Activated CD4-positive, alpha-beta T cell treated with anti-CD3 and anti-CD28 coated beads, Interleukin-2, amount 50 U/mL, for 4 hours (primary cell): Measurements from ENCODE around the gene TBX1.

ENCODE experiments used
- DNase-seq, 2 experiments: peaks; one replicate each; pipeline ENCODE4 v3.0.0-alpha.2; 2020

The TBX1 gene

GRCh38 chr22:19760058-19760950 lies at the start of gene TBX1:
TSS of gene TBX1 (plus strand) at chr22:19760778. CDS start at chr22:19760844, 66 bp downstream.
- no peak for DNase-seq

GRCh38 chr22:19713245-19713644 lies 47.3 kb upstream of the TBX1 start:
- DNase-seq, result no peak

GRCh38 chr22:19713650-19714311 lies 46.8 kb upstream of the TBX1 start:
- DNase-seq, result no peak

- no peak for DNase-seq
These were observed 46.0 kb upstream of the TBX1 start, which contains the start of gene SEPTIN5 for GRCh38 chr22:19714312-19715187. TSS of gene SEPTIN5 (plus strand) at chr22:19714503. CDS start at chr22:19714589, 86 bp downstream.

GRCh38 chr22:19715188-19715930 lies 45.2 kb upstream of the TBX1 start:
- DNase-seq, result no peak

- no peak for DNase-seq
These were observed 44.3 kb upstream of the TBX1 start for GRCh38 chr22:19716041-19716828.

GRCh38 chr22:19716829-19717105 lies 43.8 kb upstream of the TBX1 start:
- DNase-seq, result no peak

GRCh38 chr22:19717181-19717580 lies 43.4 kb upstream of the TBX1 start:
- no peak for DNase-seq

- peak; percentile 70 to 72 for DNase-seq
These were observed 42.7 kb upstream of the TBX1 start for GRCh38 chr22:19717691-19718455.

GRCh38 chr22:19718456-19719049 lies 42.0 kb upstream of the TBX1 start:
- no peak for DNase-seq

- peak; percentile 23 to 26 for DNase-seq
These were observed 41.5 kb upstream of the TBX1 start for GRCh38 chr22:19719050-19719482.

- no peak for DNase-seq
These were observed 41.0 kb upstream of the TBX1 start for GRCh38 chr22:19719488-19720021.

- DNase-seq, result no peak
These were observed 40.3 kb upstream of the TBX1 start for GRCh38 chr22:19720150-19720827.

- no peak for DNase-seq
These were observed 39.6 kb upstream of the TBX1 start for GRCh38 chr22:19720999-19721329.

GRCh38 chr22:19721330-19722177 lies 39.0 kb upstream of the TBX1 start:
- no peak for DNase-seq

GRCh38 chr22:19722178-19722981 lies 38.2 kb upstream of the TBX1 start:
- DNase-seq, result no peak

GRCh38 chr22:19722982-19723231 lies 37.7 kb upstream of the TBX1 start:
- no peak for DNase-seq
